ENCODE results near the gene COL11A1. TPM values are rescaled to one million over a fixed set of nuclear protein-coding genes. Genes with fewer than 3 reads are reported as not detected.

COL11A1 gene
- total RNA-seq, 1 donor from 2014 or later: 0.38 TPM

DNA sequence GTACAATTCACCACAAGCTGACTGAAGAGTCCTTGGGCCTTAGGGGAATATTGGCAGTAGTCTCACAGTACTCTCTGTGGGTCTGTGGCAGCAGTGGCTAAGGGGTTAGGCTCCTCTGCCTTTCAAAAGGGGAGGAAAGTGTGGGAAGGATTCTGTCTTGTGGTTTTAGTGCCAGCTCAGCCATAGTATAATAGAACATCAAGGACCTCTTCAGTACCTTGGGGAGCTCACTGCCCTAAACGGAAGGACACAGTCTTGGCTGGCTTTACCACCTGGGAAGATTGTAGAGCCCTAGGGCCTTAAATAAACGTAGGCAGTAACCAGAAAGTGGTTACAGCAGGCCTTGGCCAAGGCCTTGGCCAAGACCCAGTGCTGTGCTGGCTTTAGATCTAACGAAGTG lies 265.7 kb downstream of the COL11A1 start:
- Histone ChIP-seq H3K36me3 (ENCODE audit: control insufficient read depth, insufficient read depth, low read length) (no peaks in the 10 kb centered on the region), H3K27me3 (ENCODE audit: control insufficient read depth, insufficient read depth, low read length) (no peaks in the 10 kb centered on the region), H3K4me3 (ENCODE audit: low read depth, low read length) (no peak overlapping the region)
- DNase-seq (ENCODE audit: low read depth): no peak
- TF ChIP-seq, protein P1, sequence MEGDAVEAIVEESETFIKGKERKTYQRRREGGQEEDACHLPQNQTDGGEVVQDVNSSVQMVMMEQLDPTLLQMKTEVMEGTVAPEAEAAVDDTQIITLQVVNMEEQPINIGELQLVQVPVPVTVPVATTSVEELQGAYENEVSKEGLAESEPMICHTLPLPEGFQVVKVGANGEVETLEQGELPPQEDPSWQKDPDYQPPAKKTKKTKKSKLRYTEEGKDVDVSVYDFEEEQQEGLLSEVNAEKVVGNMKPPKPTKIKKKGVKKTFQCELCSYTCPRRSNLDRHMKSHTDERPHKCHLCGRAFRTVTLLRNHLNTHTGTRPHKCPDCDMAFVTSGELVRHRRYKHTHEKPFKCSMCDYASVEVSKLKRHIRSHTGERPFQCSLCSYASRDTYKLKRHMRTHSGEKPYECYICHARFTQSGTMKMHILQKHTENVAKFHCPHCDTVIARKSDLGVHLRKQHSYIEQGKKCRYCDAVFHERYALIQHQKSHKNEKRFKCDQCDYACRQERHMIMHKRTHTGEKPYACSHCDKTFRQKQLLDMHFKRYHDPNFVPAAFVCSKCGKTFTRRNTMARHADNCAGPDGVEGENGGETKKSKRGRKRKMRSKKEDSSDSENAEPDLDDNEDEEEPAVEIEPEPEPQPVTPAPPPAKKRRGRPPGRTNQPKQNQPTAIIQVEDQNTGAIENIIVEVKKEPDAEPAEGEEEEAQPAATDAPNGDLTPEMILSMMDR (IDR thresholded peaks at IDR 0.05; ENCODE audit: insufficient read depth, low read length, poor library complexity, severe bottlenecking): no peak

DNA sequence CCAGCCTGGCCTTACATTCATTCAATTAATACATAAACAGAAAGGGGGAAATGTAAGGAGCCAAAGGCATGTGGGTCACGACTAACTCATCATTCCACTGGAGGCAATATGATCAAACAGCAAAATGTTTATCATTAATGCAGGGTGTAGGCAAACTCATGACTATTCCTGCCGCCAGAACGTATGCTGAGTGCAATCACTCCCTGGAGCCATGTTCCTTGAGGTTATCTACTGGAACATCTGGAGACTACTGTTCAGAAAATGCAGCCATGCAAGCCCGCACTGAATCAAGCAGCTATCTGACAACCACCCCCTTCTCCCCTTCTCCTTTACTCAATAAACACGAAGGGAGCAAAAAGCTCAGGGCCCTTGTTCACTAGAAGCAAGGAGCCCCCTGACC lies 267.6 kb downstream of the COL11A1 start:
- Histone ChIP-seq H3K36me3 (ENCODE audit: control insufficient read depth, insufficient read depth, low read length) (no peaks in the 10 kb centered on the region), H3K27me3 (ENCODE audit: control insufficient read depth, insufficient read depth, low read length) (no peaks in the 10 kb centered on the region), H3K4me3 (ENCODE audit: low read depth, low read length) (no peak overlapping the region)
- TF ChIP-seq, protein P1 (IDR thresholded peaks at IDR 0.05; ENCODE audit: insufficient read depth, low read length, poor library complexity, severe bottlenecking): no peak
- no peak for DNase-seq (ENCODE audit: low read depth)

DNA sequence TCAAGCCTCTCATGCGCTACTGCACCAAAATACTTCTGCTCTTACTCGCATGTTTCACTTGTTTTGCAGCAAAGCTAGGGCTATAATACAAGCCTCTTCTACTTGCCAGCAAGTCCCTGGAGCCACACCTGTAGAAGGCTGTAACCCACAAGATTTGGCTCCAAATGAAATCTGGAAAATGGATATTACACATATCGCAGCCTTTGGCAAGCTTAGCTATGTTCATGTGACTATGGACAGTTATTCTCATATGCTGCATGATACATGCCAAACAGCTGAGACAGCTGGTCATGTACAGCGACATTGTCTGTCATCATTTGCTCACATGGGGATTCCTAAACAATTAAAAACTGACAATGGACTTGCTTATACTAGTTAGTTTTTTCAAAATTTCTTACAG lies 270.3 kb downstream of the COL11A1 start:
- TF ChIP-seq, protein P1 (IDR thresholded peaks at IDR 0.05; ENCODE audit: insufficient read depth, low read length, poor library complexity, severe bottlenecking): no peak
- Histone ChIP-seq H3K36me3 (ENCODE audit: control insufficient read depth, insufficient read depth, low read length) (no peaks in the 10 kb centered on the region), H3K27me3 (ENCODE audit: control insufficient read depth, insufficient read depth, low read length) (no peaks in the 10 kb centered on the region), H3K4me3 (ENCODE audit: low read depth, low read length) (no peak overlapping the region)
- no peak for DNase-seq (ENCODE audit: low read depth)

DNA sequence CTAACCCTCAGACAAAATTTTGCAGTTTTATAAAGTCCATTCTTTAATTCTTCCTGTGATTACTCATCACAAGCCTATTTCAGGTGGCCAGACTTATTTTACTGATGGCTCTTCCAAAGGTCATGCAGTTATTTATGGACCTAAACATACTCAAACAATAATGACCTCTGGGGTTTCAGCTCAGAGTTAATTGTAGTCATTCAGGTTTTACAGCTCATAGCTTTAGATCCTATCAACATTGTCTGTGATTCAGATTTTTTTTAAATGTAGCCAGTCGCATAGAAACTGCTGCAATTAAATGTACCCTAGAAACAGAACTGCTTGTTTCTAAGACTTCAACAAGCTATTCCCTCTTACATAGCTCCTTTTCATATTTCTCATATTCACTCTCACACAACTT lies 270.8 kb downstream of the COL11A1 start:
- no peaks in the 10 kb centered on the region for H3K36me3 ChIP-seq (ENCODE audit: control insufficient read depth, insufficient read depth, low read length)
- no peak overlapping the region for H3K4me3 ChIP-seq (ENCODE audit: low read depth, low read length)
- no peaks in the 10 kb centered on the region for H3K27me3 ChIP-seq (ENCODE audit: control insufficient read depth, insufficient read depth, low read length)
- TF ChIP-seq, protein P1 (IDR thresholded peaks at IDR 0.05; ENCODE audit: insufficient read depth, low read length, poor library complexity, severe bottlenecking): no peak
- DNase-seq (ENCODE audit: low read depth): no peak

DNA sequence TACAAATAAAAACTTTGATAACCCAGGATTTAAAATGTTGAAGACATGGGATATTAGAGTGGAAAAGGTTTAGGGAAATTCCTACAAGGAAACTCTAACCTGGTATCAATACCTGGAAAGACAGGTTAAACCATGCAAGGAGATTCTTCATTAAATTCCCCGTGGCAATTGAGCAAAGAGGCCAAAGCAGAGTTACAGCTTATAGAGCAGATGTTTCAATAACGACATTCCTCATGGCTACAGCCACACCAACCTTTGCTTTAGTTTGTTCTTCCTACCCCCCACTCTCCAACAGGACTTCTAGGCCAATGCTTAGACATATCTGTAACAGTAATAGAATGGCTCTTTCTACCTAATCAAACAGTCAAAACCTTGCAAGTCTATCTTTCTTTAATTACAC lies 271.3 kb downstream of the COL11A1 start:
- no peak overlapping the region for H3K4me3 ChIP-seq (ENCODE audit: low read depth, low read length)
- TF ChIP-seq, protein P1 (IDR thresholded peaks at IDR 0.05; ENCODE audit: insufficient read depth, low read length, poor library complexity, severe bottlenecking): no peak
- H3K36me3 ChIP-seq (ENCODE audit: control insufficient read depth, insufficient read depth, low read length): no peaks in the 10 kb centered on the region
- no peak for DNase-seq (ENCODE audit: low read depth)
- no peaks in the 10 kb centered on the region for H3K27me3 ChIP-seq (ENCODE audit: control insufficient read depth, insufficient read depth, low read length)

DNA sequence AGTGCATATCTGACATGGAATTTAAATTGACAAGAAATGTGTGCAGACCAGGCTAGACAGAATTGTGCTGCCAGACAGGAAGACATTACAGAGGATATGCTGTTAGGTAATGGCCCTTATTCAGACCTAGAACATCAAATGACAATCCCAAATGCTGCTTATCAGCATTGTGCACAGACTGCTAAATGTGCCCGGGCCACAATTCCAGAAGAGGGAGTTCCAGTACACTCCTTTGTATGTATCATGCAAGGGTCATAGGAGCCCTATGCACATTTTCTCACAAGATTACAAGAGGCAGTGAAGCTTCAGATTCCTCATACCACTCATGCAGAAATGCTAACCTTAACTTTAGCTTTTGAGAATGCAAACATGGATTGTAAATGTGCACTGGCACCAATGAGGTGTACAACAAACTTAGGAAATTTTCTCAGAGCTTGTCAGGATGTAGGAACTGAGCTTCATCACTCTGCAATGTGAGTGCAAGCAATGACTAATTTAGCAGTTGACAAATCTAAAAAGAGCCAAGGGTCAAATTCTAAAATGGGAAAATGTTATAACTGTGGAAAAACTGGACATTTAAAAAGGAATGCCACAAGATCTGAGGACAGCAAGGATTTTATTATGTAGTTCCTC lies 273.5 kb downstream of the COL11A1 start:
- Histone ChIP-seq H3K27me3 (ENCODE audit: control insufficient read depth, insufficient read depth, low read length) (no peaks in the 10 kb centered on the region), H3K36me3 (ENCODE audit: control insufficient read depth, insufficient read depth, low read length) (no peaks in the 10 kb centered on the region), H3K4me3 (ENCODE audit: low read depth, low read length) (no peak overlapping the region)
- TF ChIP-seq, protein P1 (IDR thresholded peaks at IDR 0.05; ENCODE audit: insufficient read depth, low read length, poor library complexity, severe bottlenecking): no peak
- DNase-seq (ENCODE audit: low read depth): no peak

All from kidney epithelial cell (primary cell).